ENCODE data around the gene DUSP9. TPM values are rescaled to one million over a fixed set of nuclear protein-coding genes. Genes with fewer than 3 reads are reported as not detected.

Gene DUSP9
- total RNA-seq, 1 experiment from 2014 or later: 2.4 TPM

DNA sequence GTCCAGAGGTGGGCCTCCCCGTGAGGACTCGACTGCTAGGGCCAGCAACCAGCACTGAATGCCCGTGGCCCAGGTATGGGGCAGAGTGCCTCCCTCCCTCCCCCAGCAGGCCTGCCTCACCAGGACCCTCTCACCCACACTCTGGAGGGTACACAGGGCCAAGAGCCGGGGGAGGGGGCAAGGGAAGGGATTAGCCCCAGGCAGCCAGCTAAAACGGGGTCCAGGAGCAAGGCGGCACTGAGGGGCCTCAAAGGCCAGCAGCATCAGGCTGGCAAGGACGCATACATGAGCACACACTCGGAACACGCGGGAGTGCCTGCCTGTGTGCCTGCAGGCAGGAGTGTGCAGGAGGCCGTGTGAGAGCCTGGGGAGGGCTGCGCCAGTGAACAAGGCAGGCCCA lies 18.3 kb upstream of the DUSP9 start:
- no peak overlapping the region for H2BK12ac ChIP-seq (ENCODE audit: insufficient read length, low read depth, low read length)
- no peak overlapping the region for H2BK20ac ChIP-seq (ENCODE audit: low read depth, low read length, poor library complexity, severe bottlenecking)
- H3K4ac ChIP-seq (ENCODE audit: low read depth, low read length): no peak overlapping the region
- H4K8ac ChIP-seq (replicated peaks; ENCODE audit: insufficient read length, low read depth, low read length): no peak overlapping the region
- H3K9me3 ChIP-seq (ENCODE audit: control insufficient read depth, low read depth, low read length): peaks cover 11% of the 10 kb centered on the region
- no peak overlapping the region for H2BK15ac ChIP-seq (ENCODE audit: low read depth, low read length)
- no peak overlapping the region for H3K27ac ChIP-seq (ENCODE audit: insufficient read length, low read depth, low read length)
- no peak overlapping the region for H2AFZ ChIP-seq (ENCODE audit: low read length)
- H3K9me3 Mint-ChIP-seq: peaks cover 60 to 70% of the 10 kb centered on the region in 2 experiments
- TF ChIP-seq CTCF (conservative IDR thresholded peaks at IDR 0.05): no peak
- no peak overlapping the region for H3K4me2 ChIP-seq (ENCODE audit: insufficient read depth, insufficient read length, low read length)
- H3K27ac Mint-ChIP-seq: no peak overlapping the region
- no CpG with 5 or more reads among the region's 12 CpGs for WGBS (ENCODE audit: extremely low coverage, insufficient read length, low lambda C conversion rate)
- no peak overlapping the region for H3K4me3 Mint-ChIP-seq
- no peak overlapping the region for H2BK5ac ChIP-seq (ENCODE audit: insufficient read length, low read length)
- no peak overlapping the region for H3K23ac ChIP-seq (ENCODE audit: insufficient read length, low read depth, low read length)
- no peak overlapping the region for H2BK120ac ChIP-seq (ENCODE audit: low read depth, low read length, poor library complexity, severe bottlenecking)
- peaks cover 0 to 2% (median 0%) of the 10 kb centered on the region in 3 experiments; a peak in 2 of 7 replicates for H3K36me3 Mint-ChIP-seq (ENCODE audit: insufficient read depth in 1 of 3, low read depth in 3 of 3)
- H3T11ph ChIP-seq (ENCODE audit: low read length): no peak overlapping the region
- H3K14ac ChIP-seq (ENCODE audit: insufficient read depth, low read length): no peak overlapping the region
- no peak overlapping the region for H4K5ac ChIP-seq (ENCODE audit: insufficient read length, low read depth, low read length)
- no peaks in the 10 kb centered on the region for H3K4me1 ChIP-seq (ENCODE audit: insufficient read depth, low read length)
- DNase-seq: no peak
- no peaks in the 10 kb centered on the region for H3K4me1 Mint-ChIP-seq
- no peaks in the 10 kb centered on the region for H3K23me2 ChIP-seq (ENCODE audit: insufficient read length, low read depth, low read length, poor library complexity, severe bottlenecking)
- H3K18ac ChIP-seq (ENCODE audit: insufficient read length, low read depth, low read length): no peak overlapping the region
- no peaks in the 10 kb centered on the region for H4K20me1 ChIP-seq (ENCODE audit: control insufficient read depth, insufficient read depth, insufficient read length)
- no peaks in the 10 kb centered on the region for H3K79me1 ChIP-seq (ENCODE audit: insufficient read depth, low read depth, low read length, poor library complexity, severe bottlenecking)
- H3K79me2 ChIP-seq (ENCODE audit: insufficient read depth, low read length): no peaks in the 10 kb centered on the region
- no peak overlapping the region for H3K9ac ChIP-seq (ENCODE audit: extremely low read depth, insufficient read length, low read length)
- peaks cover 22% of the 10 kb centered on the region for H3K27me3 Mint-ChIP-seq (ENCODE audit: low read depth)
- H2AK5ac ChIP-seq (ENCODE audit: insufficient read length, low read length): no peak overlapping the region
- H3K27me3 ChIP-seq (ENCODE audit: insufficient read depth, low read length): no peaks in the 10 kb centered on the region
- no peak overlapping the region for H3K56ac ChIP-seq (ENCODE audit: insufficient read length, low read depth, low read length)
- no peak overlapping the region for H4K91ac ChIP-seq (ENCODE audit: insufficient read length, low read depth, low read length)
